Vagina (tissue), 2 donors: Measurements from ENCODE around the gene CMPK1.

Experiments used
- POLR2A ChIP-seq, 2 donors: fragments of 450-650 bp; IDR thresholded peaks; one replicate each; pipeline ENCODE4 v1.6.1; 2017; ENCODE audit warnings: antibody characterized with exemption in 2 of 2, mild to moderate bottlenecking in 2 of 2, moderate library complexity in 2 of 2
- POLR2AphosphoS5 ChIP-seq, 2 donors: sonication (generic); formaldehyde crosslinking; IDR thresholded peaks; one replicate each; pipeline ENCODE4 v1.9.0; 2017; ENCODE audit warnings: antibody characterized with exemption in 2 of 2, mild to moderate bottlenecking in 2 of 2, low read depth in 1 of 2; ENCODE audit not compliant: insufficient read depth in 1 of 2
- TF ChIP-seq, protein P1 (sequence below), 3 experiments: fragments of 450-650 bp in 2 of 3; fragments of 200-600 bp in 1 of 3; sonication (generic) in 1 of 3; IDR thresholded peaks; one replicate each; pipeline ENCODE4 v1.5.1; 2017 to 2019; ENCODE audit warnings: antibody characterized with exemption in 3 of 3, mild to moderate bottlenecking in 2 of 3, moderate library complexity in 2 of 3

- TF ChIP-seq, protein P1, sequence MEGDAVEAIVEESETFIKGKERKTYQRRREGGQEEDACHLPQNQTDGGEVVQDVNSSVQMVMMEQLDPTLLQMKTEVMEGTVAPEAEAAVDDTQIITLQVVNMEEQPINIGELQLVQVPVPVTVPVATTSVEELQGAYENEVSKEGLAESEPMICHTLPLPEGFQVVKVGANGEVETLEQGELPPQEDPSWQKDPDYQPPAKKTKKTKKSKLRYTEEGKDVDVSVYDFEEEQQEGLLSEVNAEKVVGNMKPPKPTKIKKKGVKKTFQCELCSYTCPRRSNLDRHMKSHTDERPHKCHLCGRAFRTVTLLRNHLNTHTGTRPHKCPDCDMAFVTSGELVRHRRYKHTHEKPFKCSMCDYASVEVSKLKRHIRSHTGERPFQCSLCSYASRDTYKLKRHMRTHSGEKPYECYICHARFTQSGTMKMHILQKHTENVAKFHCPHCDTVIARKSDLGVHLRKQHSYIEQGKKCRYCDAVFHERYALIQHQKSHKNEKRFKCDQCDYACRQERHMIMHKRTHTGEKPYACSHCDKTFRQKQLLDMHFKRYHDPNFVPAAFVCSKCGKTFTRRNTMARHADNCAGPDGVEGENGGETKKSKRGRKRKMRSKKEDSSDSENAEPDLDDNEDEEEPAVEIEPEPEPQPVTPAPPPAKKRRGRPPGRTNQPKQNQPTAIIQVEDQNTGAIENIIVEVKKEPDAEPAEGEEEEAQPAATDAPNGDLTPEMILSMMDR (IDR thresholded peaks at IDR 0.05) = no peak
- TF ChIP-seq POLR2A (IDR thresholded peaks at IDR 0.05) = no peak
- TF ChIP-seq POLR2AphosphoS5 (IDR thresholded peaks at IDR 0.05; ENCODE audit: insufficient read depth in 1 of 2, low read depth in 1 of 2) = no peak
Observed at GRCh38 chr1:47385020-47385419, 51.4 kb downstream of the CMPK1 start.
